ENCODE measurements around the gene FGF1.

Gene FGF1

DNA sequence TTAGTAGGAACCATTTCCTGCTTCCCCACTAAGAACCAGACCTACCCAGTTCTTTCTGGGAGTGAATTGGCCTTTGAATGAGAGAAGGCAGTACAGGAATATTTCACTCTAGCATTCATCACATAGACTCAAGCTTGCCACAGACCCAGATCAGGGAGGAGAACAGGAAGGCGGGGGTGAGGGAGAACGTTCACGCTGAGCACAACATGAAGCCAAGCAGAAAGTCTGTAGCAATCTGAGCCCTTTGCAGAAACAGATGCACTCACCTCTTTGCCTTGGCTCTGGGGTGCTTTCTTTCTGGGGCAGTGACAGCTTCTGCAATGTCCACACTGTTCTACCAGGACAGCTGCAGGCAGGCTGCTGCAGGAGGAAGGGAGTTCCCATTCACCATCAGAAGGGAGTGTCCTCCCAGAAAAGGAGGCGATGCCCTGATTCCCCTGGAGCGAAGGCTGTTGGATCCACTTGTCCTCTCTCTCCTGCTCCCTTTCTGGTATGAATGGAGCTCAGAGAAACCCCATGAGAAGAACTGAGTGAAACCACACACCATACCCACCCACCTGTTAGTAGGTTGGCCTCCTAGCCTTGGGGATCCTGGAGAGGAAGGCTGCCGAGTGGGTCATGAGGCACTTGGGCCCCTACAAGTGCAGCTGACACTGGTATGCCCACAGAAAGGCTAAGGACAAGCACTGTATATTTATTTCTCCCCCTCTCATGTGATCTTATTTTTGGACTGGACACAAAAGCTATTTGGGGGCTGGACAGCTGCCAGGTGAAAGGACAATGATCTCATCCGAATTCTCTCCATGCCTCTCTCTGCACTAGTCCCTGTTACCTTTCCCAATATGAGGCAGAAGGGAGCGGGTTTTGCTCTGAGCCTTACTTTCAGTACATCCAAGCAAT, 11.7 kb upstream of the FGF1 start:
- no peak for DNase-seq (ENCODE audit: extremely low read depth in 1 of 2, low read depth in 1 of 2)

DNA sequence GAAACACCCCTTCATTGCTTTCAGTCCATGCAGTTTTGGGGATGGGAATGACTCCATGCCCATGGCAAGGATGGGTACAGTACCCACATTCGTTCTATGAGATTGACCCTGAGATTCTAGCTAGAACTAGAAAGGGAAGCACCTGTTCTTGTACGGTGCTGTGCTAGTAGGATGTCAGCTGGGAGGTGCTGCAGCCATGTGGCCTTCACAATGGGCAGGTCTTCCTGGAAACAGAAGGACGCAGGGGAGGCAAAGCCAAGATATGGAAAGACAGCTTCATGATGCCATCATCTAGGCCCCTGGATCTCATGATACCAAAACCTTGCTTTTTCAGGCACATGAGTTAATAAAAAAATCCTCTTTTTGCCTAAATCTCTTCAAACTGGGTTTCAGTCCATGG, 10.5 kb upstream of the FGF1 start:
- DNase-seq (ENCODE audit: extremely low read depth in 1 of 2, low read depth in 1 of 2), result no peak

DNA sequence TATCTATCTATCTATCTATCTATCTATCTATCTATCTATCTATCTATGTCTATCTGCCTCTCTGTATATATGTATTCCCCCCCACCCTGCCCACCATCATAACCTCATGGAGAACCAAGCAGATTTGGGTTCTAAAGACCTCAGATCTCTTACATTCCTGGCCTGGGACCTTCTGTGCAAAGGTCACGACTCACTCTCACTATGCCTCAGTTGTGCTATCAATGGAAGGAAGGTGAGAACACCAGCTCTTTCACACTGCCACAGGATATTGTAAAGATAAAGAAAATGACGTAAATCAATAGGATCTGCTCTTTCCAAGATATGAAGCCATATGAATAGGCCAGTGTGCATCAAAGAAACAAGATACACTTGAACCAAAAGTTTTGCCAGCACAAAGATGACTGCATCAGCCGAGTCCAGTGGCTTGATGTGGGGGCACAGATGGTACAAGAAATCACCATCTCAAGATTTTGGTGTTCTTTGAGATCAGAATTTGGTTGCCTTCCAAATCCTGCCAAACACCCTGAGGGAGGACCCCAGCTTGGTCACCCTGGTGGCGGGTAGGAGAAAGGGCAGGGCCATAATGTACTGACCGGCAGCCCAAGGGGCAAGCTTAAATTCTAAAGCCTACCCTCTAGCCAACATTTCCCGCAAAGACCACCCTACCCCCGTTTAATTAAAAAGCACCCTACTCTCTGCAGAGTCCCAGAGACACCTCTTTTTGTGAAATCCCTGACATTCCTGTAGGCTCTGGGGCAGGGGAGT, 8.4 kb upstream of the FGF1 start:
- DNase-seq (ENCODE audit: extremely low read depth in 1 of 2, low read depth in 1 of 2), result no peak

DNA sequence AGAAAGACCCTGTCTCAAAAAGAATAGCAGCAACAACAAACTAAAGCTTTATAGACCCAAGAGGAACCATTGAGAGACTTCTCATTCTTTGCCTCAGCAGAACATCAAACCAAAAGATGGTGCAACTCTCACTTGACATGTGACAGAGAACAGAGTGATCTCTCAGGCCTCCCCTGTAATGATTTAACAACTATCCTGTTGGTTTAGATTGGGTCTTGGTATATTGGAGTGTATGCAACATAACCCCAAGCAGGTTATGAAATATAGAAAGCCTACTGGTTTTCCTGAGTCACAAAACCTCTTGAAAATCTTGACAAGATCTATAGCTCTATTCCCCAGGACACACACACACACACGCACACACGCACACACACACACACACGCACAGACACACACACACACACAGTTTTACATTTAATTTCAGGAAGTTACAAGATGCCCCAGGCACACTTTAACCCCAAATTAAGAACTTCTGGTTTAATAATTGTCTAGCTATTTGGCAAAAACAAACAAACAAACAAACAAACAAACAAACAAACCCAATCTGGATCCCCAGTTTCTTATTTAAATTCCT, 6.5 kb upstream of the FGF1 start:
- DNase-seq (ENCODE audit: extremely low read depth in 1 of 2, low read depth in 1 of 2), result no peak

DNA sequence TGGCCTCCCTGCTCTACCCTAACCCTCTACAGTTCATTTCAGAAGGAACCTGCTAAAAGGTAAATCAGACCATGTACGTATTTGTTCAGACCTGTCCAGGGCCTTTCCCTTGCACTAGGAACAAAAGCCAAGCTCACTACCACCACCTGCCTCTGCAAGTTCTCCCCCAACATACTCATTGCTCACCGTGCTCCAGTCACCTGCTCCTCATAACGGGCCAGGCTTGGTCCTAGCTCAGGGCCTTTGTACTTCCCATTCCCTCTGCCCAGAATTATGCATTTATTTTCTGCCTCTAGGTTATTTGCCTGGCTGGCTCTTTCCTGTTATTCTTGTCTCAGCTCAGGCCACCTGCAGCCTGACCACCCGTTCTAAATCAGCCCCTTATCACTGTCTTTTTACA, 4.8 kb upstream of the FGF1 start:
- DNase-seq (ENCODE audit: extremely low read depth in 1 of 2, low read depth in 1 of 2), result no peak

DNA sequence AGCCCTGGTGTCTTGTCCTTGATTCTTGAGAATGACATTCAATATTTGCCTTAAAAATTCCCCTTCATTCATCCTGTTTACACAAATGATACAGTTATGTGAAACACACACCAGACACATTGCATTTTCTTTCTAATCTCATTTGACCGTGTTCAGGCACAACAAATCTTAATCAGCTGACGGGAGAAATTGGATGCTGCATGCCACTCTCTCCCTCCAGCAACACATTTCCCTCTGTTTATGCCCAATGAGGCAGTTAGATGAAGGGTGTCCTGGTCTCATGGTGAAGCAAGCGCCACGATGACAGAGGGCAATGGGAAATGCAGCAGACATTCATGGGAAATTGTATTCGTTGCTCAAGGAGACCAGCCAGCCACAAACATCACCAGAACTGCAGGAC, 3.2 kb upstream of the FGF1 start:
- DNase-seq (ENCODE audit: extremely low read depth in 1 of 2, low read depth in 1 of 2), result no peak

DNA sequence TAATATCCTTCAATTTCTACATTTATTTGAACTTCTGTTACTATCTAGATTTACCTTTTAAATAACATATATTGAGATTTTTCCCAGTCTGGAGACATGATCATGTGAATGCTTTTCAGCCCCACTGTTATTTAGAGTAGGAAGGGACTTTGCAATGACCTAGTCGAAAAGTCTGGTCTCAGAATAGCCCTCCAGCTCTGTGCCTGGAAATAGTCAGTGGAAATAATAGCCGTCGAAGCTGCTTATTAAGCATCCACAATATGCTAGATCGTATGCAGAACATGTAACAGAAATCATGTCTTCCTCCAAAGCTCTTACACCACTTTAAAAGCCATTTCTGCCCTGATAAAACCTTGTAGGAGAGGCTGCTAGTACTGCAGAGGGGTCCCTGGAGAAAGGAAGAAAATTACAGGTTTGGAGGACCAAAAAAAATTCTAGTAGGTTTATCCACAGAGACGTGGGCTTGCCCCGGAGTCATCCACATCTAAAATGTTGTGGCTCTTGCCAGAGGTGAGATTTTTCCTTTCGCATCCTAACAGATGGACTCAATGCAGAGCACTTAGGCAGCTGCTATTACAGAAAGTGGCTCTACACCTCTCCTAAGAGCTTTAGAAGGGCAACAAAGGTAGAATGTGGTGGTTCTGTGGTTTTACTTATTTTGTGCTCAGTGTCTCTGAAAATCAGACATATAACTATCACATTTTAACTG, 2.5 kb upstream of the FGF1 start:
- no peak for DNase-seq (ENCODE audit: extremely low read depth in 1 of 2, low read depth in 1 of 2)

DNA sequence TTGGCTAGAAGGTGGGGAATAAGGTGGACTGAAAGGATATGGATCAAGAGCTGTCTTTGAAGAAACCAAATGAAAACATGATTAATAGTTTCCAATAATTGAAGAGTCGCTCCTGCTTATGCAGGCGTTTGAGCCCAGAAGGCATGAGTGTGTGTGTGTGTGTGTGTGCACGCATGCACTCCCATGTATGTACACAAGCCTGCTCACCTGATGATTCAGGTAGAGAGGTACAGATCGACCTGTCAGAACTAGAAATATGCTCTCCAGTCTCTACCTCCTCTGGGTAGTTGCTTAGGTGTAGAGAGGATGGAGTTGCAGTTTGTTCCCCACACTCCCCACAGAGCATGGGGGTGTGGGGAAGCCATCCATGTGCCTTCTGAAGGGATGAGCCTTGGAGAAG, 1.1 kb upstream of the FGF1 start:
- DNase-seq (ENCODE audit: extremely low read depth in 1 of 2, low read depth in 1 of 2), result no peak

DNA sequence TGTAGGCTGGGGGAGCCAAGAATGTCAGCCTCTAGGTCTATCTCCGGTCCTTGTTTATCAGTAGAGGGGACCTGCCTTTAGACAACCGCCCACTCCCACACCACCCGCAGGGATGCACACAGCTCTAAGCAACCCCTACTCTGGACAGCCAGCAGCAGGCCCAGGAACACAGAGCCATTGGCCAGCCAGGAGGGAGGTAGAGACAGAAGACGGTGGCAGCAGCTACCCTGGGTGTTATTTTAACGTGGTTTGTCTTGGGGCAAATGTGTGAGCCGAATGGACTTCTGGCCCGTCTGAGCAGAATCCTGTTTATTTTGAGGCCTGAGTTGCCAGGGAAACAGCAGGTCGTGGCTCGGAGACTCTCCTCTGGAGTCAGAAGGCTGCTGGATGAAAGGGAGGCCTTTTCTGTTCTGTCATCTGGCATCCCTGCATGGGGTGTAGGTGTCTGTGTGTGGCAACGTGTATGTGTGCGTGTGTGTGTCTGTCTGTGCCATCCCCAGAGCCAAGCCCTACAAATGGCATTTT, 382 bp upstream of the FGF1 start:
- DNase-seq (ENCODE audit: extremely low read depth in 1 of 2, low read depth in 1 of 2), result no peak

DNA sequence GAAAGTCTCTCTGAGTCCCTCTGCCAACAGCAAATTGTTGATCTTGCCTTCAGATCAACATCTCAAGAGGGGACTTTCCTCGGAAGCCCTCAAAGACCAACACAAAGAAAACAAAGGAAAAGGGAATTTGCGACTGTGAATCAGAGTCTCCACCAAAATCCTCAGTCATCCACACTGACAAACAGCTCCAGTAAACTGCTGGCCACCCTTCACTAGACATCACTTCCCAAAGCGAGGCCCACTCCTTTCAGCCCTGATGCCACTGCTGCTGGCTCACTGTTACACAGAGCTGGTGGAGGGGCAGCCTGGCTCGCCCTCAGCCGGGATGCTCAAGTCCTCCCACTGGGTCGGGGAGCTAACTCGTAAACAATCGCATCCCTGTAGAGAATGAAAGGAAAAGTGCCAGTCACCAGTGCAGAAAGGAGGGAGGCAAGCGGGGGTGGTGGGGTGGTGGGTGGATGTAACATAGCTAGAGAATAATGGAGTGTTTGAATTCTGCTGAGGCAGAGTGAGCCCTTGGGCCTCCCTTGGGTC, 1.3 kb downstream of the FGF1 start:
- DNase-seq (ENCODE audit: extremely low read depth in 1 of 2, low read depth in 1 of 2), result no peak

DNA sequence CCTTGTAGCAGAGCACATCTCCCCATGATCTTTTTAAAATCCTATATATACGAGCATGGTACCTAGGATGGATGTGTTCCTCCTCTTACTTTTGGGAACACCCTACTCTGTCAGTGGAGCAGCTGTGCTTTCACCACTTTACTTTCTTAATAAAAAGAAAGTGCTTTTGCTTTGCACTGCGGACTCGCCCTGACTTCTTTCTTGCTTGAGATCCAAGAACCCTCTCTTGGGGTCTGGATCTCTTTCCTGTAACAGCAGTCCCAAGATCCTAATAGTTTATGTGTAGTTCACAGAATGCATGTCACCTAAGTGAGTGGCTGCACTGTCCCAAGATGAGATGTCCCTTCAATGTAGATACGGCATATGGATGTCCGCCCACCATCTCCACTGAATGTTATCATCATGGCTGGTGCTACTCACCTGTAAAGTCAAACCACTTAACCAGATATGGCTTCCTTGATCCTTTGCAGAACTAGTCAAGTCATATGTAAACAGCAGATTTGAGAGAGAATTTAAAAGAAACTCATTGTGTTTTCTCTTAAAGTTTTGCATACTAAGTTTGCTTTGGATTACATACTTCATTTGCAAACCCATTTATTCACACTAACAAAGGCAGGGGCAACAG, 1.9 kb downstream of the FGF1 start:
- DNase-seq (ENCODE audit: extremely low read depth in 1 of 2, low read depth in 1 of 2), result no peak

DNA sequence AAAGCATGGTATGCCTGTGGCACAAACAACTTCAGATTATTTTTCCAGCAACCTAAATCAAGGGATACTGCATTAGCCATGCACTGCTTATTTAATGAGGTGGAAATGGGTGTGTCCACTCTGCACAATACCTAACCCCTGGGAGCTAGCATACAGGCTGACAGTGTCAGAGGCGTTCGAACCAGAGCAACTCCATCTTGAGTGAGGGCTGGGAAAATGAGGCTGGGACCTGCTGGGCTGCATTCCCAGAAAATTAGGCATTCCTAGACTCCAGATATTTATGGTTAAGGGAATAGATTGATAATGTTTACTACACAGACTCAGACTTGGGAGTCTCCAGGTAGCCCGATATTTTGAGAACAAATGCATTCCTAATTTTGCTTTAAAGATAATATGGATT, 2.8 kb downstream of the FGF1 start:
- DNase-seq (ENCODE audit: extremely low read depth in 1 of 2, low read depth in 1 of 2), result no peak

DNA sequence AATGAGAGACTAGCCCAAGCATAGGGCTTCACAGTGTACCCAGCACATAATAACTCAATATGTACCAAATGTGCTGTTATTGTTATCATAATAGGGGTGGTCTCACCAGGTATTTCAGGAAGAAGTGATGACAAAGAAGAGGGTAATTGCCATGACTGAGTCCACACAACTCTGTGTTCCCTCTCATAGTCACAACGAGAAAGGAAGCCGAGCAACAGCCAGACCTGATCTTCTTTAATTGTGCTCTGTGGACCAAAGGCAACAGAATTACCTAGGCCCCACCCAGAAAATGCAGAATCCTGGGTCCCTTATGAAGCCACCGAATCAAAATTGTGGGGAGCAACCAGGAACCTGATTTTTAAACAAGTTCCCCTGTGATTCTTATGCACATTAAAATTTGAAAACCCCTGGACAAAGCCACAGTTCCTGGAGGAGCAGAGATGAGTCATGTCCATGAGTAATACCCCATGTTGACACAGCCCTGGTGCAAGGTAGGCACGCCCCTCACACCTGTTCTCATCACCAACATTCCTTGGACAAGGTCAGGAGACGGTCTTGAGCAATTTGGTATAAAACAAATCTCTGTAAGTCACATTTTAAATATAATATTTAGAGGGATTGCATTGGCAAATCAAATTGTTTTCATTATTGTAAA, 5.2 kb downstream of the FGF1 start:
- DNase-seq (ENCODE audit: extremely low read depth in 1 of 2, low read depth in 1 of 2), result no peak

DNA sequence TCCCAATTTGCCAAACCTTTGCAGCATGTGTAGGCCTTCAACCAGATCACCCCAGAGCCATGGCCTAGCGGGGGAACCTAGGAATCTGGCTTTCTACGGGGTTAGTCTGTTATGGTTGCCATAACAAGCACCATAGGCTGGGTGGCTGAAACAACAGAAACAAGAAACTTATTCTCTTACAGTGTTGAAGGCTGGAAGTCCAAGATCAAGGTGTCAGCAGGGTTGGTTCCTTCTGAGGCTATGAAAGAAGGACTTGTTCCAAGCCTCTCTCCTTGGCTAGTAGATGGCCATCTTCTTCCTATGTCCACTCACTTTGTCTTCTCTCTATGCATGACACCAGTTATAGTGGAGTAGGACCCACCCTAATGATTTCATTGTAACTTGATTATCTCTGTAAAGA, 6.1 kb downstream of the FGF1 start:
- DNase-seq (ENCODE audit: extremely low read depth in 1 of 2, low read depth in 1 of 2), result no peak

DNA sequence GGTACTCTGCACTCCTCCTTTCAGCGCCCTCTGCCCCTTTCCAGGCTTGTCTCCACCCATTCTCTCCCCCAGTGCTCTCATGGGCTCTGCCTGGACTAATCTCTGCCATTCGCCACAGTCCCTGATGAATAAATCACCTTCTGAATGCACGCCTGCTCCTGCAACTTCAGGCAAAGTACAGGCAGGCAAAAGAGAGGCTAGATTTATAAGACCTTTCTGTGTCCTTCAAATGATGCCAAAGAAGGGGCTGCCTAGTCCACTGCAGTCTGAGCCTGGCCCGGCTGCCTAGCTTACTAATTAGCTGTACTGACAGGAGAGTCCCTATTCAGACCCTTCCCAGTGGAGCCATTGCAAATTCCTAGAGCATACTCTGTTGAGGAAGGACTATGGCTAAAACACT, 7.4 kb downstream of the FGF1 start:
- no peak for DNase-seq (ENCODE audit: extremely low read depth in 1 of 2, low read depth in 1 of 2)

DNA sequence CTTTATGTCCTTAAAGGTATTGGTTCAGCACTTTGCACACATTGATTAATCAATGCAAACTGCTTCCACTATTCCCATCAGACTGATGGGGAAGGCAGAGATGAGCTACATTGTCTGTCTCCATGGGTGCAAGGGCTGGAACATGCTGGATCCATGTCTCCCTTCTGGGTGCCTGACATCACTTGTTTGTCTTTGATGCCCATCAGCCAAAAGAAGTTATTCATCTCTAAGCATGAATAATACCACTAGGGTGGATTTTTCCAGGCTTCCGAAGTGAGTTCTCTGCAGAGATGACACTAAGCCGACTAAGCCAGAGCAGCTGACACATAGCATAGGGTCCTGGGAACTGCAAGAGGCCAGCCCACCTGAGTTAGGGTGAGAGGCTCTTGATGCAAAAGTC, 8.7 kb downstream of the FGF1 start:
- no peak for DNase-seq (ENCODE audit: extremely low read depth in 1 of 2, low read depth in 1 of 2)

DNA sequence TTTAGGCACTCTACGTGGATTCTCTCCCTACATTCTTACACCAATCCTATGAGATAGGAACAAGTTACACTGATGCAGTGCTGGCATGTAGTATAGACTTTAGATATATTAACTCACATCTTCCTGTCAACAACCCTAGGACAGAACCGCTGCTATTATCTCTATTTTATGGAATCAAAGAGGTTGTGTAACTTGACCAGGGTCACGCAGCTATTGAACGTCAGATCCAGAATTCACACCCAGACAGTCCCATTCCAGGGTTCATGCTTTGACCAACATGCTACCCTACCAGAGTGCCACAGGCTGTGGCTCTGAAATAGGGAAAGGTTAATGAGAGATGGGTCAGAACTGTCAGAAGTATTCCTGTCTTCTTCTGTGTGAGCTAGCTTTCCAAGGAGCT, 9.6 kb downstream of the FGF1 start:
- DNase-seq (ENCODE audit: extremely low read depth in 1 of 2, low read depth in 1 of 2), result no peak

DNA sequence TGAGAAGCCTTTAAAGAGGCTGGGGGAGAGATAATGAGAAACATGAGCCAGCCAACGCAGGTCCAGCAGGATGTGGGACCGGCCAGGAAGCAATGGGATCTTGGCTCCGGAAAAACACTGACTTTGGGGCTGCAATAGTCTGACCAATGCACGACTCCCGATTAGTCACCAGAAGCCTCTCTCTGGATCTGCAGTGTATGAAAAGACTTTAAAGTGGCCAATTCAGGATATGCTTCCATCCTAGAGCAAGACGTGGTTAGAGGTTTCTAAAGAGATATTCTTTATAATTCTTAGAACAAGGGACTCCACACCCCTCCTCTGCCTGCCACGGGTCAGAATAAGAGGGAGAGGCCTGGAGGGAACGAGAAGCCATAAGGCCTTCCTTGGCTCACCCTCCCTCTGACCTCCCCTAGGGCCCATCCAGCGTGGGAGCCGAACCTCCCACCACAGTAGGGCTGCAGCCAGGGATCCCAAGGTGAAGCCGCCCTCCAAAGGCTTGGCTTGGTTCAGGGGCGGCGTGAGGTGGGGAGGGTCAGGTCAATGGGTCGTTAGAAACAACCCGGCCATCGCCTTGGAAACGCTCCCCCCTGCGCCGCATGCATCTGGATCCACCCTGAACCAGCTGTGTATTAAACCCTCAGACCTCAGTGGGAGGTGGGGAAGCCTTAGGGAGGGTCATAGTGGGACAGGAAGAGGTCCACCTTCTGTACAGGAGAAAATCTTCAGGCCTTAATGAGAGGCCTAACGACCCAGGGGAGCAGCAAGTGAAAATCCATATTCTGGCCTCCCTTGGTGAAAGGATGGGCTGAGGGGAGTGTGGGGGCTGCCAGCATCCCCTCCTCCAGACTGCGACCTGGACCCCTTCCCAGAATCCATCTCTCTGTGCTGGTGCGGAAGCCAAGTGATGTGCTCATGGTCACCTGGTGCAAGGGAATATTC, 11.1 kb downstream of the FGF1 start:
- no peak for DNase-seq (ENCODE audit: extremely low read depth in 1 of 2, low read depth in 1 of 2)

DNA sequence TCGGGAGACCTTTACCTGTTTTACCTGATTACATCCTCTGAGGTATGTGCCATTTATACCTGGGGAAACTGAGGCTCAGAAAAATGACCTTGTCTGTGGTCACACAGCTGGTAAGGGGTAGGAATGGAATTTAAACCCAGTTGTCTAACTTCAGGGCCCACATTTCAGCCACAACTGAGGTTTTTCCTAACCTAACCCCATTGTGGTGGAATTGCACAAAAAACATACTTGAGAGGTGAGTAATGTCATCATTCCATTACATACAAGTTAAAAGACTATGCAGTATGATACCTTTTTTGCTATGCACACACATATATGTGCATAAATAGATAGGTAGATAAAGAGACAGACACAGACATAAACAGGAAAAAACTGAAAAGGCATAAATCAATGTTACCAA, 14.1 kb downstream of the FGF1 start:
- DNase-seq (ENCODE audit: extremely low read depth in 1 of 2, low read depth in 1 of 2), result no peak
